SHP77 treated with DMSO at 0.1 percent for 48 hours (cell line): Measurements from ENCODE around the gene LARP4B.
"Not testable (repeated sequence)": the region's sequence is repeated elsewhere in the genome, so short reads cannot be mapped to it uniquely, and the experiment has no call there.

Experiments
- DNase-seq: peaks from one replicate; lab custom pipeline; 2025; lab: John Stamatoyannopoulos, UW

LARP4B gene

GRCh38 chr10:785861-786214 lies 145.7 kb downstream of the LARP4B start:
- no peak for DNase-seq

- no peak for DNase-seq
Observed at GRCh38 chr10:785089-785860, 146.2 kb downstream of the LARP4B start.

GRCh38 chr10:784403-785088 lies 147.0 kb downstream of the LARP4B start:
- peak; percentile 50 for DNase-seq

GRCh38 chr10:782751-783648 lies 148.5 kb downstream of the LARP4B start:
- DNase-seq, result no peak

GRCh38 chr10:780536-781524 lies 150.7 kb downstream of the LARP4B start:
- DNase-seq, result no peak

- DNase-seq, result no peak
Observed at GRCh38 chr10:778626-779330, 152.7 kb downstream of the LARP4B start.

GRCh38 chr10:777913-778479 lies 153.5 kb downstream of the LARP4B start:
- DNase-seq, result no peak

GRCh38 chr10:776772-777171 lies 154.7 kb downstream of the LARP4B start:
- no peak for DNase-seq

GRCh38 chr10:775245-776075 lies 156.0 kb downstream of the LARP4B start:
- no peak for DNase-seq

- DNase-seq, result no peak
Observed at GRCh38 chr10:774661-775244, 156.8 kb downstream of the LARP4B start.

- no peak for DNase-seq
Observed at GRCh38 chr10:774223-774622, 157.3 kb downstream of the LARP4B start.

GRCh38 chr10:773562-774161 lies 157.8 kb downstream of the LARP4B start:
- no peak for DNase-seq

GRCh38 chr10:772227-772637 lies 159.3 kb downstream of the LARP4B start:
- DNase-seq, result no peak

GRCh38 chr10:771647-772046 lies 159.9 kb downstream of the LARP4B start:
- DNase-seq, result no peak

GRCh38 chr10:770975-771374 lies 160.5 kb downstream of the LARP4B start:
- no peak for DNase-seq

GRCh38 chr10:770048-770712 lies 161.3 kb downstream of the LARP4B start:
- DNase-seq, result not testable (repeated sequence)

- DNase-seq, result no peak
Observed at GRCh38 chr10:767794-768193, 163.7 kb downstream of the LARP4B start.

- peak; percentile 8 for DNase-seq
Observed at GRCh38 chr10:767211-767610, 164.3 kb downstream of the LARP4B start.
